Peyer's patch (tissue), 4 donors: ENCODE data around the gene ASCL3. TPM values are rescaled to one million over a fixed set of nuclear protein-coding genes. Genes with fewer than 3 reads are reported as not detected.
"Not testable (repeated sequence)": the region's sequence is repeated elsewhere in the genome, so short reads cannot be mapped to it uniquely, and the experiment has no call there.

ENCODE experiments used
- DNase-seq, 3 donors: peaks; one replicate each; pipeline ENCODE4 v3.0.0-alpha.2; 2017 to 2019
- H3K27ac ChIP-seq, 4 donors: fragments of 200-600 bp; sonication (generic); one replicate each; pipeline ENCODE4 v1.5.1; 2016 to 2019
- H3K27me3 ChIP-seq, 2 donors: fragments of 200-600 bp; sonication (generic); one replicate each; pipeline ENCODE4 v1.5.1; 2019
- H3K36me3 ChIP-seq, 3 donors: fragments of 200-600 bp; sonication (generic); one replicate each; pipeline ENCODE4 v1.5.1; 2016 to 2019
- H3K4me1 ChIP-seq, 4 donors: fragments of 200-600 bp; sonication (generic); one replicate each; pipeline ENCODE4 v1.5.1; 2016 to 2019
- H3K4me3 ChIP-seq, 4 donors: fragments of 200-600 bp; sonication (generic); 1 replicate in 3 of 4; 2 replicates in 1 of 4; pipeline ENCODE4 v1.5.1; 2016 to 2019; ENCODE audit warnings: mild to moderate bottlenecking in 1 of 4
- H3K9me3 ChIP-seq, 4 donors: fragments of 200-600 bp; sonication (generic); one replicate each; pipeline ENCODE4 v1.5.1; 2016 to 2019; ENCODE audit warnings: mild to moderate bottlenecking in 1 of 4
- POLR2A ChIP-seq, 2 donors: fragments of 450-650 bp; IDR thresholded peaks; one replicate each; pipeline ENCODE4 v1.5.1; 2017; ENCODE audit warnings: antibody characterized with exemption in 2 of 2, mild to moderate bottlenecking in 2 of 2, moderate library complexity in 2 of 2
- total RNA-seq, 4 donors: library from RNA; depleted of rRNA; stranded (reverse); fragments of >200 nt; gene quantifications; one replicate each; pipeline ENCODE4 v1.1.0, GENCODE V29; 2016
- TF ChIP-seq, protein P1 (sequence below), 6 experiments: fragments of 450-650 bp in 4 of 6; fragments of 200-600 bp in 2 of 6; sonication (generic) in 1 of 6; IDR thresholded peaks; one replicate each; pipeline ENCODE4 v1.5.1; 2017 to 2019; ENCODE audit warnings: antibody characterized with exemption in 6 of 6, mild to moderate bottlenecking in 3 of 6, moderate library complexity in 1 of 6

ASCL3 gene
- total RNA-seq, 4 donors from 2014 or later, result not detected

- DNase-seq, result no peak
- Histone ChIP-seq H3K9me3 (no peaks in the 10 kb centered on the region), H3K4me3 (no peak overlapping the region), H3K27ac (no peak overlapping the region), H3K4me1 (no peaks in the 10 kb centered on the region), H3K36me3 (no peaks in the 10 kb centered on the region), H3K27me3 (no peaks in the 10 kb centered on the region)
- no peak for TF ChIP-seq POLR2A (IDR thresholded peaks at IDR 0.05)
- TF ChIP-seq, protein P1, sequence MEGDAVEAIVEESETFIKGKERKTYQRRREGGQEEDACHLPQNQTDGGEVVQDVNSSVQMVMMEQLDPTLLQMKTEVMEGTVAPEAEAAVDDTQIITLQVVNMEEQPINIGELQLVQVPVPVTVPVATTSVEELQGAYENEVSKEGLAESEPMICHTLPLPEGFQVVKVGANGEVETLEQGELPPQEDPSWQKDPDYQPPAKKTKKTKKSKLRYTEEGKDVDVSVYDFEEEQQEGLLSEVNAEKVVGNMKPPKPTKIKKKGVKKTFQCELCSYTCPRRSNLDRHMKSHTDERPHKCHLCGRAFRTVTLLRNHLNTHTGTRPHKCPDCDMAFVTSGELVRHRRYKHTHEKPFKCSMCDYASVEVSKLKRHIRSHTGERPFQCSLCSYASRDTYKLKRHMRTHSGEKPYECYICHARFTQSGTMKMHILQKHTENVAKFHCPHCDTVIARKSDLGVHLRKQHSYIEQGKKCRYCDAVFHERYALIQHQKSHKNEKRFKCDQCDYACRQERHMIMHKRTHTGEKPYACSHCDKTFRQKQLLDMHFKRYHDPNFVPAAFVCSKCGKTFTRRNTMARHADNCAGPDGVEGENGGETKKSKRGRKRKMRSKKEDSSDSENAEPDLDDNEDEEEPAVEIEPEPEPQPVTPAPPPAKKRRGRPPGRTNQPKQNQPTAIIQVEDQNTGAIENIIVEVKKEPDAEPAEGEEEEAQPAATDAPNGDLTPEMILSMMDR (IDR thresholded peaks at IDR 0.05), result no peak
These were observed 40.7 kb upstream of the ASCL3 start for GRCh38 chr11:8983552-8983951.

- Histone ChIP-seq H3K27me3 (no peaks in the 10 kb centered on the region), H3K9me3 (no peaks in the 10 kb centered on the region), H3K4me1 (no peaks in the 10 kb centered on the region), H3K27ac (no peak overlapping the region), H3K4me3 (no peak overlapping the region), H3K36me3 (no peaks in the 10 kb centered on the region)
- TF ChIP-seq POLR2A (IDR thresholded peaks at IDR 0.05), result no peak
- TF ChIP-seq, protein P1 (IDR thresholded peaks at IDR 0.05), result no peak
- DNase-seq, result no peak
These were observed 37.7 kb upstream of the ASCL3 start for GRCh38 chr11:8980485-8980884.

- not testable (repeated sequence) for H3K4me1 ChIP-seq, H3K4me3 ChIP-seq, H3K36me3 ChIP-seq, H3K27me3 ChIP-seq, H3K27ac ChIP-seq, H3K9me3 ChIP-seq, DNase-seq
These were observed 36.5 kb upstream of the ASCL3 start for GRCh38 chr11:8979365-8979764.

DNA sequence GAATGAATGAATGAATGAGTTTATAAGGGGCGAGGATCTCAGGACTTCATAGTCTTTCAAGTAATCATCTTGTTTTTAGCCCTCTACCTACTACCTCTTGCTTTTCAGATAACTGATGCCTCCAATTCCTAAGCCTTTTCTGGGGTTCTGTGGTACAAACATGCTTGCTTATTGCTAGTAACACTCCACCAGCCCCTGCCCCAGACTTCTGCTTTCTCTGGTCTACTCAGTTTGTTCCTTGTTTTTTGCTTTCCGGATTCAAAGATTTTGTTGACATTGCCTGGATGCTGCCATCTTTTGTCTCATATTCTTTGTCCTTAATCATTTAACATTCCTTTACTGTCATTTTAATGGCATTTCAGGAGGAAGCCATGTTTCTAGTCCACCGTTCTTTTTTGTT is 30.3 kb upstream of the ASCL3 start:
- Histone ChIP-seq H3K27me3 (no peaks in the 10 kb centered on the region), H3K27ac (no peak overlapping the region), H3K36me3 (no peaks in the 10 kb centered on the region), H3K4me3 (no peak overlapping the region), H3K9me3 (no peaks in the 10 kb centered on the region), H3K4me1 (no peaks in the 10 kb centered on the region)
- no peak for DNase-seq
- no peak for TF ChIP-seq POLR2A (IDR thresholded peaks at IDR 0.05)
- TF ChIP-seq, protein P1 (IDR thresholded peaks at IDR 0.05), result no peak

- Histone ChIP-seq H3K9me3 (no peaks in the 10 kb centered on the region), H3K4me3 (no peak overlapping the region), H3K36me3 (no peaks in the 10 kb centered on the region), H3K4me1 (no peaks in the 10 kb centered on the region), H3K27me3 (no peaks in the 10 kb centered on the region), H3K27ac (no peak overlapping the region)
- no peak for DNase-seq
- TF ChIP-seq, protein P1 (IDR thresholded peaks at IDR 0.05), result no peak
- no peak for TF ChIP-seq POLR2A (IDR thresholded peaks at IDR 0.05)
These were observed 29.1 kb upstream of the ASCL3 start for GRCh38 chr11:8971924-8972316.

- H3K9me3 ChIP-seq, result no peaks in the 10 kb centered on the region
- H3K4me3 ChIP-seq, result no peak overlapping the region
- H3K4me1 ChIP-seq, result no peaks in the 10 kb centered on the region
- TF ChIP-seq, protein P1 (IDR thresholded peaks at IDR 0.05), result no peak
- TF ChIP-seq POLR2A (IDR thresholded peaks at IDR 0.05), result no peak
- no peaks in the 10 kb centered on the region for H3K36me3 ChIP-seq
- H3K27ac ChIP-seq, result no peak overlapping the region
- H3K27me3 ChIP-seq, result no peaks in the 10 kb centered on the region
- DNase-seq, result no peak
These were observed 28.5 kb upstream of the ASCL3 start for GRCh38 chr11:8971196-8971923.
